Right lobe of liver (tissue), 4 donors: ENCODE data around the gene NFIL3.

Experiments
- CTCF ChIP-seq, 4 donors: fragments of 200-600 bp in 3 of 4; fragments of 450-650 bp in 1 of 4; IDR thresholded peaks; one replicate each; pipeline versions ENCODE4 v1.5.1 to v1.8.0; 2016 to 2022; ENCODE audit warnings: antibody characterized with exemption in 4 of 4, mild to moderate bottlenecking in 2 of 4
- POLR2A ChIP-seq: fragments of 450-650 bp; IDR thresholded peaks from one replicate; pipeline ENCODE4 v1.6.1; 2017; ENCODE audit warnings: antibody characterized with exemption, mild to moderate bottlenecking
- donor health status: DM: no; HTN: no; CAD: no.
- donor health status: DM: no; HTN: no; CAD: no.
- donor health status: DM: no; HTN: yes; CAD: no.

GRCh38 chr9:91425271-91425670 is 1.6 kb upstream of the NFIL3 start:
- TF ChIP-seq CTCF (IDR thresholded peaks at IDR 0.05), result no peak
- no peak for TF ChIP-seq POLR2A
